OCI-LY3 (cell line): Measurements from ENCODE around the gene GLYR1.

Source experiments
- H2AFZ ChIP-seq: fragments of 200-600, 300-600 bp; shearing (Covaris generic); 2 replicates; pipeline ENCODE4 v1.6.0; 2014; ENCODE audit warnings: antibody characterized with exemption, low read depth, low read length
- H3K27ac ChIP-seq: fragments of 200-600, 300-600 bp; sonication (generic); 2 replicates; pipeline ENCODE4 v1.5.1; 2014; ENCODE audit warnings: mild to moderate bottlenecking, low read length, moderate library complexity, mixed read lengths
- H3K27me3 ChIP-seq: fragments of 200-600, 300-600 bp; sonication (generic); 2 replicates; pipeline ENCODE4 v1.6.1; 2014; ENCODE audit warnings: low read depth, low read length, mixed read lengths
- H3K36me3 ChIP-seq: fragments of 200-600, 300-600 bp; sonication (generic); replicated peaks from 2 replicates; pipeline ENCODE3; 2014; ENCODE audit warnings: low read depth, low read length, mixed read lengths
- H3K4me1 ChIP-seq: fragments of 300-600, 200-600 bp; sonication (generic); 2 replicates; pipeline ENCODE4 v1.6.1; 2014; ENCODE audit warnings: low read length, mixed read lengths
- H3K4me2 ChIP-seq: fragments of 200-600, 300-600 bp; sonication (generic); 2 replicates; pipeline ENCODE4 v1.6.1; 2014; ENCODE audit warnings: low read length, mixed read lengths
- H3K4me3 ChIP-seq: fragments of 300-600, 200-600 bp; sonication (generic); 2 replicates; pipeline ENCODE4 v1.5.1; 2014; ENCODE audit warnings: antibody characterized with exemption, mild to moderate bottlenecking, low read length, moderate library complexity
- H3K79me2 ChIP-seq: fragments of 300-600, 200-600 bp; shearing (Covaris generic); 2 replicates; pipeline ENCODE4 v1.6.1; 2014; ENCODE audit warnings: mild to moderate bottlenecking, low read length, mixed read lengths
- H3K9ac ChIP-seq: fragments of 300-600, 200-600 bp; shearing (Covaris generic); 2 replicates; pipeline ENCODE4 v1.6.0; 2014; ENCODE audit warnings: mild to moderate bottlenecking, low read length, moderate library complexity
- H3K9me3 ChIP-seq: fragments of 200-600, 300-600 bp; shearing (Covaris generic); 2 replicates; pipeline ENCODE4 v1.6.1; 2014; ENCODE audit warnings: low read length, mixed read lengths; ENCODE audit not compliant: insufficient read depth
- H4K20me1 ChIP-seq: fragments of 200-600, 300-600 bp; sonication (generic); 2 replicates; pipeline ENCODE4 v1.6.1; 2016; ENCODE audit warnings: low read length, mixed read lengths; ENCODE audit not compliant: insufficient read depth
- EZH2phosphoT487 ChIP-seq: fragments of 200-600 bp; shearing (Covaris generic); IDR thresholded peaks from 2 replicates; pipeline ENCODE4 v1.6.1; 2018; ENCODE audit warnings: antibody characterized with exemption, mixed run types, low read depth
- TF ChIP-seq, protein P1 (sequence below): fragments of 200-600, 300-600 bp; sonication (generic); IDR thresholded peaks from 2 replicates; pipeline ENCODE4 v1.5.1; 2014; ENCODE audit warnings: antibody characterized with exemption, low read length, low read depth

GLYR1 gene

DNA sequence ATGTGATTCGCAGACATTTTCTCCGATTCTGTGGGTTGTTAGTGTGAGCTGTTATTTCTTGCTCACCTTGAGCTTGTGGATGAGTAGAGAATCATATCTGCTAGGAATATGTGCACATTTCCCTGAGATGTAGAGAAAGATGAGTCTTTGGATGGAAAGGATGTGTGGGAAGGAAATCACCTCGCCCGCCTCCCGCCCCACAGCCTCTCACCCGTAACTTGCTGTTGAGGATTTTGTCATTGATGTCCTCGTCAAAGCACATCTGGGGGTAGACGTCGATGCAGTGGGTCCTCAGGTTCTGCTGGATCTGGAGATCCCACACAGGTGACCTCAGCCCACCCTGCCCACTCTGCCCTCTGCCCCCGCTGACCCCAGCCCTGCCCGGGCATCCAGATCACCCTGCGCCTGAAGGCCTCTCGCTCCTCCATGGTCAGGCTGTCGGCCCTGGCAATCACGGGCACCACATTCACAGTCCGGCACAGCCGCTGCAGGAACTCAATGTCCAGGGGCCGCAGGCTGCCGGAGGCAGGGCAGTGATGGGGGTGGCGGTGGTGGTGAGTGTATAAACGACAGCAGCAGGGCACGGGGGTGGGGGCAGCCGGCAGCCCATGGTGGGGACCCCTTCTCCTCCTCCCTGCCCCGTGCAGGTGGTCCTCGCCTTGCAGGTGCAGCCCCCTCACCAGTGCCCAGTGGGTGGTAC, 63.7 kb downstream of the GLYR1 start:
- Histone ChIP-seq H3K9me3 (no peaks in the 10 kb centered on the region), H3K27me3 (no peaks in the 10 kb centered on the region), H3K27ac (no peak overlapping the region), H4K20me1 (no peaks in the 10 kb centered on the region), H2AFZ (no peak overlapping the region), H3K4me1 (peaks cover 9% of the 10 kb centered on the region), H3K4me3 (no peak overlapping the region), H3K79me2 (no peaks in the 10 kb centered on the region), H3K9ac (no peak overlapping the region), H3K4me2 (no peak overlapping the region), H3K36me3 (no peaks in the 10 kb centered on the region)
- TF ChIP-seq, protein P1, sequence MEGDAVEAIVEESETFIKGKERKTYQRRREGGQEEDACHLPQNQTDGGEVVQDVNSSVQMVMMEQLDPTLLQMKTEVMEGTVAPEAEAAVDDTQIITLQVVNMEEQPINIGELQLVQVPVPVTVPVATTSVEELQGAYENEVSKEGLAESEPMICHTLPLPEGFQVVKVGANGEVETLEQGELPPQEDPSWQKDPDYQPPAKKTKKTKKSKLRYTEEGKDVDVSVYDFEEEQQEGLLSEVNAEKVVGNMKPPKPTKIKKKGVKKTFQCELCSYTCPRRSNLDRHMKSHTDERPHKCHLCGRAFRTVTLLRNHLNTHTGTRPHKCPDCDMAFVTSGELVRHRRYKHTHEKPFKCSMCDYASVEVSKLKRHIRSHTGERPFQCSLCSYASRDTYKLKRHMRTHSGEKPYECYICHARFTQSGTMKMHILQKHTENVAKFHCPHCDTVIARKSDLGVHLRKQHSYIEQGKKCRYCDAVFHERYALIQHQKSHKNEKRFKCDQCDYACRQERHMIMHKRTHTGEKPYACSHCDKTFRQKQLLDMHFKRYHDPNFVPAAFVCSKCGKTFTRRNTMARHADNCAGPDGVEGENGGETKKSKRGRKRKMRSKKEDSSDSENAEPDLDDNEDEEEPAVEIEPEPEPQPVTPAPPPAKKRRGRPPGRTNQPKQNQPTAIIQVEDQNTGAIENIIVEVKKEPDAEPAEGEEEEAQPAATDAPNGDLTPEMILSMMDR = no peak
- no peak for TF ChIP-seq EZH2phosphoT487

- no peak overlapping the region for H3K4me2 ChIP-seq
- no peak overlapping the region for H3K4me3 ChIP-seq
- no peaks in the 10 kb centered on the region for H3K27me3 ChIP-seq
- no peaks in the 10 kb centered on the region for H4K20me1 ChIP-seq
- H3K4me1 ChIP-seq = peaks cover 9% of the 10 kb centered on the region
- H3K27ac ChIP-seq = no peak overlapping the region
- H2AFZ ChIP-seq = no peak overlapping the region
- H3K79me2 ChIP-seq = no peaks in the 10 kb centered on the region
- TF ChIP-seq, protein P1 = no peak
- no peak for TF ChIP-seq EZH2phosphoT487
- no peaks in the 10 kb centered on the region for H3K9me3 ChIP-seq
- H3K9ac ChIP-seq = no peak overlapping the region
- no peaks in the 10 kb centered on the region for H3K36me3 ChIP-seq
Measured at GRCh38 chr16:4780235-4780634, 66.9 kb downstream of the GLYR1 start.

DNA sequence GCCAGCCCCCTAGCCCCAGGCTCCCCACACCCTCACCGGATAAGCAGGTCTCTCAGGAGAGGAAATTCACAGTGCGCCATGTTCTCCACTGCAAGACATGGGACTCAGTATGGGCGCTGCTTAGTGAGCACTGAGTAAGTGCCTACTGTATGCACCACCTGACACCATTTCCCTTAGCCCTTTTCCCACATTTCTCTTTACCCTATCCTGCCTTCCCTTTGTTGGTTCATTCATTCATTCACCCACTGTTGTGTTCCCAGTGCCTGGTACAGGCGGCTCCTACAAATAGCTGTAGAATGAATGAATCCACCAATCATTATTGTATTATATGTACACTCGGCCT, 69.1 kb downstream of the GLYR1 start:
- Histone ChIP-seq H2AFZ (no peak overlapping the region), H3K27ac (no peak overlapping the region), H4K20me1 (no peaks in the 10 kb centered on the region), H3K4me3 (no peak overlapping the region), H3K9ac (no peak overlapping the region), H3K27me3 (no peaks in the 10 kb centered on the region), H3K79me2 (no peaks in the 10 kb centered on the region), H3K9me3 (no peaks in the 10 kb centered on the region), H3K4me1 (peaks cover 9% of the 10 kb centered on the region), H3K36me3 (no peaks in the 10 kb centered on the region), H3K4me2 (no peak overlapping the region)
- TF ChIP-seq, protein P1 = no peak
- no peak for TF ChIP-seq EZH2phosphoT487

DNA sequence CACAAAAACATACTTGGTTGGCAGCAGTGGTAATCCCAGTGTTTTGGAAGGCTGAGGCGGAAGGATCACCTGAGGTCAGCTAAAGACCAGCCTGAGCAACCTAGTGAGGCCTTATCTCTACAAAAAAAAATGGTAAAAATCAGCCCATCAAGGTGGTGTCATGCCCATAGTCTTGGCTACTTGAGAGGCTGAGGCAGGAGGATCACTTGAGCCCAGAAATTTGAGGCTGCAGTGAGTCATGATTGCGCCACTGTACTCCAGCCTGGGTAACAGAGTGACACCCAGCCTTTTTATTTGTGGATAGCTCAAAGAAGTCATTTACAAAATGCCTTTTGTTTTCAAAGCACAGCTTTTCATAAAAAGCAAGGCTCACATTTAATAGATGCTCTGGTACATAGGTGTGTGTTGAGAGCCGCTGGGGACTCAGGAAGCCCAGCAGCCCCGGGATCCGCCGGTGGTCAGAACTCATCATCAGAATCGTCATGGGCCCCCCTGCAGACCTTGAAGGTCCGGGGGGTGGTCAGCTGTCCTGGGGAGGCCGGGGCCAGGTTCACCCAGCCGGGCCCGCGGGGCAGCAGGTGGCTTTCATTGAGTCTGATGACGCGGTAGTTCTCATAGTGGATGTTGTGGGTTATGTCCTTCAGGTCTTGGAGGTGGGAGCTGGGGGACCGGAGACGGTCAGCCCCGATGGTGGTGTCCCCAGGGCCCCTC, 69.6 kb downstream of the GLYR1 start:
- Histone ChIP-seq H3K9me3 (no peaks in the 10 kb centered on the region), H3K27ac (no peak overlapping the region), H3K4me1 (peaks cover 6% of the 10 kb centered on the region), H4K20me1 (no peaks in the 10 kb centered on the region), H3K27me3 (no peaks in the 10 kb centered on the region), H3K4me2 (no peak overlapping the region), H2AFZ (no peak overlapping the region), H3K36me3 (no peaks in the 10 kb centered on the region), H3K79me2 (no peaks in the 10 kb centered on the region), H3K4me3 (no peak overlapping the region), H3K9ac (no peak overlapping the region)
- TF ChIP-seq EZH2phosphoT487 = no peak
- TF ChIP-seq, protein P1 = no peak
